GM21619 (cell line): ENCODE data around the gene NR1I2.

Experiments used
- ATAC-seq: cut with Tn5 transposase; IDR thresholded peaks from one replicate; pipeline ENCODE4 v1.9.1; 2021; ENCODE audit not compliant: unreplicated experiment

NR1I2 gene

DNA sequence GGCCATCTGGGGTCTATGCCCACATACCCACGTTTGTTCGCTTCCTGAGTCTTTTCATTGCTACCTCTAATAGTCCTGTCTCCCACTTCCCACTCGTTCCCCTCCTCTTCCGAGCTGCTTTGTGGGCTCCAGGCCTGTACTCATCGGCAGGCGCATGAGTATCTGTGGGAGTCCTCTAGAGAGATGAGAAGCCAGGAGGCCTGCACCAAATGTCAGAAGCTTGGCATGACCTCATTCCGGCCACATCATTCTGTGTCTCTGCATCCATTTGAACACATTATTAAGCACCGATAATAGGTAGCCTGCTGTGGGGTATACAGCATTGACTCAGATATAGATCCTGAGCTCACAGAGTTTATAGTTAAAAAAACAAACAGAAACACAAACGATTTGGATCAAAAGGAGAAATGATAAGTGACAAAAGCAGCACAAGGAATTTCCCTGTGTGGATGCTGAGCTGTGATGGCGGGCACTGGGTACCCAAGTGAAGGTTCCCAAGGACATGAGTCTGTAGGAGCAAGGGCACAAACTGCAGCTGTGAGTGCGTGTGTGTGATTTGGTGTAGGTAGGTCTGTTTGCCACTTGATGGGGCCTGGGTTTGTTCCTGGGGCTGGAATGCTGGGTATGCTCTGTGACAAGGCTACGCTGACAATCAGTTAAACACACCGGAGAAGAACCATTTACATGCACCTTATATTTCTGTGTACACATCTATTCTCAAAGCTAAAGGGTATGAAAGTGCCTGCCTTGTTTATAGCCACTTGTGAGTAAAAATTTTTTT is 35.9 kb downstream of the NR1I2 start:
- no peak for ATAC-seq

DNA sequence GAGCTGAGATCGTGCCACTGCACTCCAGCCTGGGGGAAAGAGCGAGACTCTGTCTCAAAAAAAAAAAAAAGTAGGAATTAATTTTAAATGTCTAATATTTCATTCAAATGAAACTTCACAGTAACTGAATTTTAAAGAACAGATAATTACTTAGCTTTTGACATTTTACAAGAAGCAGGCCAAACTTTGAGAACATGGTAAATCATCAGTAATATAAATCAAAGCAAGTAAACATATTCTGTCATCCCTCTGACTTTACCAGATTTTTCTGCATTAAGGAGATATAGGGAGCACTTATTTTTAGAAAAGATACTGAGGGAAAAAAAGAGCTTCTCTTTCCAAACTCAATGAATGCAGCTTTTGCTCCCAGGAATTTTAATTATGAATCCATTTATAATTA is 37.0 kb downstream of the NR1I2 start:
- ATAC-seq = no peak

DNA sequence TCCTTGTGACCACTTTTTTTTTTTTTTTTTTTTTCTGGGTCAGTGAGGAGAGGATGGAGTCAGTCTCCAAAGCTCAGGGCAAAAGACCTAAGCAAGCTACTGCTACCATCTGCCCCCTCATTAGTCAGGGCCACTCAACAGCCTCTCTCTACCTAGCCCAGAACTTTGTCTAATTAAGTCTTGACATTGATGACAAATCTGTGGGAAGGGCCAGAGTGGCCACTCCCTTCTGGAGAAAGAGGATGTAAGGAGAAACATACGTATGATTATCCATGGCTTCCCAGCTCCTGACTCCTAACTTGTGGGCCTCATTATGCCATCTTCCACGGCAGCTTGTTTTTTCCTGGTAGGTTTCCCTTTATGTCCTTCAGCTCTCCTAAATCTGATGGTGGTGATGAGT is 37.9 kb downstream of the NR1I2 start:
- ATAC-seq = no peak

DNA sequence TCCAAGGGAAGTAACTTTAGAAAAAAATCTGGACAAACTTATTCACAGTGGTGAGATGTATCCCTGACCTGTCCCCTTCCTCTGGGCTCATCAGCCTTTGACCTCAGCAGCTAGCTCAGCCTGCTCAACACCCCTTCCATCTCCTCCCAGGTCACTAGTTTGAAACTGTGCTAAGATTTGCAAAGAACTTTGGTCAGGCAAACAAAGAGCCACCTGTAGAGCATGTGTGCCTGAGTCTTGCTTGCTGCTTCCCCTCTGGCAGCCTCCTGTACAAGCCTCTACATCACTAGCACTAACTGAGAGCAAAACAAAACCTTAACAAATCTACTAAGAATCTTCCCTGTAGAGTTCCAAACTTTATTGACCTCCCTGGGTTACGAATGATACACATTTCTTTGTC is 43.9 kb downstream of the NR1I2 start:
- ATAC-seq = no peak

DNA sequence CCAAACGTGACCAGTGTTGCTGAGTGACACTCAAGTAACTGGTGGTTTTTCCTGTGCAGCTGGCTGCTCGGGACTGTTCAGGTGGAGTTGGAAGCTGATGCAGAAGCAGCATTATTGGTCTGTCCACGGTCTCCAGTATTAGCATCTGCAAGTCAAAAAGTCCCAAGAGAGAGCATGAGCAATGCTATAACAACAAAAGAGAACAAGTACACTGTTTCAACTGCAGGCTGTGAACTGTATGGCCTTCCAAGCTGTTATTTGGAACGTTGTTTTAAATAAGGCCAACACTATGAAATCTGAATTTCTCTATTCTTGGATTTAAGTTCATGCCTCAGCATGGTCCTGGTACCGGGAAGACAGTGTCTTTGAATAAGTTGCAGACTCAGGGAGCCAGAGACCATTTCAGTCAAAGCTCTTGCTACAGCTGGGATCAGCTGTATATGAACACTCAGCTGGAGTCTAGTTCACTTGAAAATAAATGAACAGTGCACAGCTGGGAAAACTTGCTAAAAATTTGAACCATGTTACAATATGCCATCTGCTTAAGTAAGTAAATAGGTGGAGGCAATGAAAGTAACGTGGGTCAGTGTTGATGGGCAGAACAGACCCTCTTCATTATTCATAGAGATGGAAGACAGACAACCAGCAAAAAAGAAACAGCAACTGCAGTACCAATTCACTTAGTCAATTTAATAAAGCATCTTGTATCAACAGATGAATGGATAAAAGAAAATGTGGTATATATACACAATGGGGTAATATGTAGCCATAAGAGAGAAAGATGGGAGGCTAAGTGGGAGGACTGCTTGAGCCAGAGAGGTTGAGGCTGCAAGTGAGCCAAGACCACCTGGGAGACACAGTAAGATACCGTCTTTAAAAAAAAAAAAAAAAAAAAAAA is 45.1 kb downstream of the NR1I2 start:
- no peak for ATAC-seq

DNA sequence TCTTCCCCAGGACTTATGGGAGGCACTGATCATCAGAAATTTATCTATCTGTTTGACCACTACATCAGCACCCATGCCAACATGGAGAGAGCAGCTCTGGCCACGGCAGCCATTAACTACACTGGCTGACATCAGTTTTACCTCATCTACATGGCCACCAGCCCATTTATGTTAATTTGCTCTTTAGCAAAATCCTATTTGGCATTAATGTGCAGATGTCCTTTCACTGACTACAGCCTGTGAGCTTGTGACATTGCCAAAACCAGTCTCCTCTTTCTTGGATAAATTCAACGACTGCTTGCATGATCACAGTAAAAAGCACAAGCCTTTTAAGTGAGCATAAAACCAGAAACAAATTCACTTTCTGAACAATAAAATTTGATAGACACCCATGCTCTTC is 47.5 kb downstream of the NR1I2 start:
- no peak for ATAC-seq

DNA sequence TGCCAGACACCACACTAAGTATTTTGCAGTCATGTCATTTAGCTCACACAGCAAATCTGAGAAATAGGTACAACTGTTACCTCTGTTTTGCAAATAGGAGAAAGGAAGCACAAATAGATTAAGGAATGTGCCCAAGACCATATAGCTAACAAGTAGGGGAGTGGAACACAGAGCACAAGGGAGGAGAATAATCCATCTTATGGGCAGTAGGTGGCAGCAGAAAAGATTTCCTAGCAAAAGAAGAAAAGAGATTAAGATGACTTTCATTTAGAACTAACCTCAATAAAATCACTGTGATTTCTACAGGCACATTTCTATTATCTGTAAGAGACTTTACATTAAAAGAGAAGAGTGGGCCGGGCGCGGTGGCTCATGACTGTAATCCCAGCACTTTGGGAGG is 49.1 kb downstream of the NR1I2 start:
- no peak for ATAC-seq

DNA sequence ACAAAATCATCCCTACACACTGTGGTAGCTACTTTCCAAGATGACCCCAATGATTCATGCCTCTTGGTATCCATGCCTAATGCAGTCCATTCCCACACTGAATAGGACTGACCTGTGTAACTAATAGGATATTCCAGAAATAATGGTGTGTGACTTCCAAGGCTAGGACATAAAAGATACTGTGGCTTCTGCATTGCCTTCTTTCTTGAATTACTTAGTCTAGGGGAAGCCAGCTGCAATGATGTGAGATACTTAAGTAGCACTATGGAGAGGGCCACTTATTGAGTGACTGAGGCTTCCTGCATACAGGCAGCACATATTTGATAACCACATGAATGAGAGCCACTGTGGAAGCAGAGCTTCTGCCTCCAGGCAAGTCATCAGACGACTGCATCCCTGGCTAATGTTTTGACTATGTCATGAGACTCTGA is 50.1 kb downstream of the NR1I2 start:
- ATAC-seq = no peak

DNA sequence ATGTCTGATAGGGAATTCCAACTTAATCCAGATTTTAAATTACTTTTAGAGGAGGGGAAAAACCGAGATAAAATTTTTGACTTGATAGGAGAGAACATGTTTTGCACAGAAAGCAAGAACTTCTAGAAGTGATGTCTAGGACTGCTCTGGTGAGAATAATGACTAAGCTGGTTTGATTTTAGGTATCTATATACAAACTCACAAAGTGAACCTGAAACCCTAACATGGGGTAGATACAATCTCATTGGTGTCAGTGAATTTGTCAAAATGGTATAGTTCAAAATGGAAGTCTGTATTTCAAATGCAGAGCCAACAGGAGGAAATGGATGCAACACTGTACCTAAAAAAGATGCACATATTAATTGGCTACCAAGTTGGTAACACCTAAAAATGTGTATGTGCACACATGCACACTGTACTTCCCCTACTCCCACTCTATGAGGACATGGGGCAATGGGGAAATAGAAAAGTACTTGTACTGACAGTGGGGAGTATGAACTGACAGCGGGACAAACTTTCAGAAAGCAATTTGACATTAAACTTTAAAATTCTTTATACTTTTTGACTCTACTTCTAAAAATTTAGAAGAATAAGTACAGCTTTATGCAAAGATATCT is 53.0 kb downstream of the NR1I2 start:
- no peak for ATAC-seq

DNA sequence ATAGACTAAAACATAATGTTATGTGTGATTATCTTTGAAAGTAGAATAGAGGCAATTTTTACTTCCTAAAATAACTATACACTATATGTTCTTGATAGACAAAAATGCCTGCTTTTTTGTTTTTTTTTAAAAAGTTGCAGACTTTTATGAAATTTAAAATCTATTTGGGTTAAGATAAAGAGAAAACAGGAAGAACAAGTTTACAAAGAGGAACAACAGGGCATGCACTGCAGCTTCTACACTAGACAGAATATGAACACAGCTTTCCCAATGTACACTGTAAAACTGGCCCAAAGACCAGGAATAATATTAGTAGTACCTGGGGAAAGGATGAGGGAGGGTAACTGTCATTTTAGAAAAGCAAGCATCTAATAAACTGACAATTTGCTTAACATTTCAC is 53.7 kb downstream of the NR1I2 start:
- no peak for ATAC-seq

DNA sequence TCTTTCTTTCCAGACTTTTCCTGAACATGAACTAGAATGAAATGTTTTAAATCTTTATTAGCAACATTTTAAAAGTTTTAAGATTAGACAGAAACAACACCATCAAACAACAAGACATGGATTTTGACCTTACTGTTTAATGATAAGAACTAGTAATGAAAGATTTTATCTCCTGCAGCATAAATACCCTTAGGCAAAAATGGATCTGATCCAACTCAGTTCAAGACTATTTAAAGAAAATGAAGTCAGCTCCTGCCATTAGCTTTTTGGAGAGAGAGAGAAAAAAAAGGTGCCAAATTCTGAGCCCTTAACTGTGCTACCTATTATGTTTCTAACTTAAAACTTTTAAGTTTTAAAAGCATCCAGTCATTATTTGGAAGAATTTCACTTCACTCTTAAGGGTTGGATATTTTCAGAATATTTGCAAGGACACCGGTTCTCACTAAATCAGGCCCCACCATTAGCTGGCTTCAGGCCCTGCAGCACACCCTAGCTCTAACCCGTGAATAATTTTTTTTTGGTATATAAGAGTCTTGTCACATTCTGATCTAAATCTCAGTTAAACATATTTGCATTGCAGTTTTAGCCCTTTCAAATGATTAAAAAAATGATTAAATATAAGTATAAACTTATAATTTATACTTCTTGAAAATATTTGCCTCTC is 60.0 kb downstream of the NR1I2 start:
- no peak for ATAC-seq

DNA sequence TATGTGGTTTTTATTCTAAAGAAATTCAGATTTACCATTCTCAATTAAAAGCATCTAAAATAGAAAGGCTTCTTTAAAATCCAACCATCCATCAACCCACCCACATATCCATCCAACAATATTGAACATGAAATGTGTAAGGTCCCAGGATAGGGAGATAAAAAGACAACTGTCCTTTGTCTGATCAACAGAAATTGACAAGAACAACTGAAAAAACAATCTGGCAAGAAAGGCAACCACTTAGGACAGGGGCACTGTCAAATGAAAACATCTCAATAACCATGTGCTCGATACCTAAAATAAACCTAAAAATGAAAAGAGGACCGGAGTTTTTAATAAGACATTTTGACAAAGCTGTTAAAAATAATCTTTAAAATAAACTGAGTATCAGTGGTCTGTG is 67.2 kb downstream of the NR1I2 start:
- ATAC-seq = no peak

DNA sequence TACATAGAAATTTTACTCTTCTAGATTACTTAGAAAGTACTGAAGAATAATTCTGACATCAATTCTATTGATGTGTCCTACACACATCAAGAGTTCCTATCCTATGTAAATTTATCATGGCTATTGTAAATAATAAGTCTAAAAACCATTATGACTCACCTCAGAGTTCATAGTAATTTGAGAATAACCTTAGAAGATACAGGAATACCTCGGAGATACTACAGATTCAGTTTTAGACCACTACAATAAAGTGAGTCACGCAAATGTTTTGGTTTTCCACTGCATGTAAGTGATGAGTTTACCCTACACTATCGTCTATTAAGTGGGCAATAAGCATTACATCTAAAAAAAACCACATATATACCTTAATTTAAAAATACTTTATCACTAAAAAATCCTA is 74.8 kb downstream of the NR1I2 start:
- no peak for ATAC-seq

DNA sequence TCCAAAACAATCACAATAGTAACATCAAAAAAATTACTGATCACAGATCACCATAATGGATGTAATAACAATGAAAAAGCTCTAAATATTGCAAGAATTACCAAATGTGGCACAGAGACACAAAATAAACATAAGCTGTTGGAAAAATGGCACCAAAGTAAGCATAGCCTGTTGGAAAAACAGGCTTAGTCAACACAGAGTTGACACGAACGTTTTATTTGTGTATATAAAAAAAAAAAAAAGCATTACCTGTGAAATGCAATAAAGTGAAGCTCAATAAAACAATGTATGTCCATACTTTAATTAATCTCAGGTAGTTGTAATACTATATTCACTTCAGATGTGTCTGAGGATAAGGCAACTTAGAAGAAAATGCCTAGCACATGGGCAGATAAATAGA is 77.1 kb downstream of the NR1I2 start:
- ATAC-seq = no peak

DNA sequence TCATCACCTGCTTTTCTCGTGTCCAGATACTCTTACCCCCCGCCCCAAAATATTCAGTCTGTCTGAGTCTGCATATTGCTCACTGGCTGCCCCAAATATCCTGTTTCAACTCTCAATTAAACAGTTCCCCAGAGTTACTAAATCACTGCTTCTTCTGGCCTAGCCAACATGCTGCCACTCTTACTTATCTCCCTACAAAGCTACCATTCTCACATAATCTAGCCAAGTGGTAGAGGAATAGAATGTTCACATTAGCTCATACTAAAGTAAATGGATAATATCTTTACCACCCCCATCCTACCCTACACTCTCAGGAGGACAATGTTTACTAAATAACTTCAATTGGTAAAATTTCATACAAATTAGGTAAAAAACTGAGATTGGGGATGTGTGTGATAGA is 77.8 kb downstream of the NR1I2 start:
- ATAC-seq = no peak

DNA sequence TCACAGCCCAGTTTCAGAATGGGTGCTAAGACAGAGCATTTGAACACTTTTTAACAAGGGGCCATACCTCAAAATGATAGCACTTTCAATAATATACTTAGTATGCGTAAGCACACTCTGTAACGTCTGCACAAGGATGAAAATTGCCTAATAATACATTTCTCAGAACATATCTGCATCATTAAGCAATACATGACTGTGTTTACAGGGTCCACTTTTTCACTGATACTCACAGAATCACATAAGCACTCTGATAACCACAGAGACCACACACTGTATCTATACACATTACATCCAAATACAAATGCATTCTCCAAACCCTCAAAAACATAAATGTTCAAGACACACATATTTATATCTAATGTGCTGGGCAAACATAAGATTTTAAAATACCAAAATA is 79.8 kb downstream of the NR1I2 start:
- no peak for ATAC-seq

DNA sequence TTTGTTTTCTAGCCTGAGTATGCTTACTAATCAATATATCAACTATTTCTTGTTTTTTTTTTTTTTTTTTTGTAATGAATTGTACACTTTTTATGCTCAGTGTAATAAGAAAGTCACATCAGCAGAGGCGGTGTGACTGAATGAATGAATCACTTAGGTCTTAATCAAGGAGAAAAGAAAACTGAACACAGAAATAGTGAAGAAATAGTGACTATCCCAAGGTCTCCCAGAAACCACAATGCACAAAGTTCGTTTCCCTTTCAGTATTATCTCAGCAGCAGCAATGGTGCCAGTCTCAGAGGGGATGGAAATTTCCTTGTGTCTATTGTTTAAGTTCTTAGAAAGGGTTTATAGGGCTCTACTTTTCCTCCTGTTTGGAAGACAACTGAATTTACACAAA is 80.7 kb downstream of the NR1I2 start:
- no peak for ATAC-seq

DNA sequence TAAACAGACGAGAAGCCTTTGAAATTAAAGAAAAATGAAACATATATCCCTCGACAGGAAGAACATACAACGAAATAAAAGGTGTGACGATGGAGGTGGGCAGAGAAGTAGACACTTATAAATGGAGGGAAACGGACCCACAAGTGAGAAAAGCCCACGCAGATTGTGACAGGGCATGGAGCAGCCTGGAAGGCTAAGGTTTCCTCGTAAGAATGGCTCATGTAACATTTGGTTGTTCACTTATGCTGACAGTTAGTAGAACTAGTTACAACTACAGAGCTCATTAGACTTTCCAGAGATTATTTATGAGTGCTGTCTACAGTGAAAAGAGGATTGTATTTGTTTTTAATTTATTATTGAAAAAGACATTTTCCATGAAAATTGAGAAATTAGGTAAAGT is 82.6 kb downstream of the NR1I2 start:
- ATAC-seq = no peak
